NCI-H2227 (cell line): ENCODE results near the gene ALDH18A1.
A peak's percentile ranks its signal among the peaks of the same experiment; 100 is the strongest.

Source experiments
- DNase-seq: peaks from one replicate; lab custom pipeline; 2025; ENCODE audit not compliant: unreplicated experiment; lab: John Stamatoyannopoulos, UW

Gene ALDH18A1

GRCh38 chr10:95559471-95559870 lies 97.0 kb downstream of the ALDH18A1 start:
- DNase-seq, result peak; percentile 47

- no peak for DNase-seq
These were observed 97.8 kb downstream of the ALDH18A1 start for GRCh38 chr10:95558593-95559320.

- no peak for DNase-seq
These were observed 99.3 kb downstream of the ALDH18A1 start for GRCh38 chr10:95556994-95557767.
